Large intestine (tissue), 3 donors: Measurements from ENCODE around the gene TNS1. TPM values are rescaled to one million over a fixed set of nuclear protein-coding genes. Genes with fewer than 3 reads are reported as not detected.
A peak's percentile ranks its signal among the peaks of the same experiment; 100 is the strongest.

Source experiments
- DNase-seq, 2 donors: peaks; one replicate each; pipeline versions ENCODE4 v3.0.0 to v3.0.0-alpha.2; 2013
- H3K27ac ChIP-seq: one replicate; pipeline ENCODE4 v1.5.1; 2013; ENCODE audit warnings: low read length
- H3K27me3 ChIP-seq: 2 replicates; pipeline ENCODE4 v1.6.1; 2013; ENCODE audit warnings: low read length; ENCODE audit not compliant: control insufficient read depth, insufficient read depth
- H3K36me3 ChIP-seq: 2 replicates; pipeline ENCODE4 v1.6.1; 2013; ENCODE audit warnings: low read length; ENCODE audit not compliant: control insufficient read depth, insufficient read depth
- H3K4me1 ChIP-seq: one replicate; pipeline ENCODE4 v1.6.1; 2013; ENCODE audit warnings: low read length; ENCODE audit not compliant: control insufficient read depth, insufficient read depth
- H3K4me3 ChIP-seq: one replicate; pipeline ENCODE4 v1.5.1; 2013; ENCODE audit warnings: low read length
- H3K9me3 ChIP-seq: one replicate; pipeline ENCODE4 v1.6.1; 2013; ENCODE audit warnings: mild to moderate bottlenecking, low read depth, low read length, moderate library complexity; ENCODE audit not compliant: control insufficient read depth
- WGBS: methylation state at CpG from one replicate; pipeline ENCODE4 v1.1.5; 2013; ENCODE audit warnings: low lambda C conversion rate; ENCODE audit not compliant: insufficient coverage; 5-methylcytosine and 5-hydroxymethylcytosine counted together
- polyA plus RNA-seq: library from polyadenylated mRNA; unstranded; fragments of 120-200 nt; gene quantifications from one replicate; pipeline ENCODE4 v1.2.1, GENCODE V29; 2013

The TNS1 gene
- polyA plus RNA-seq, 1 donor, result 26.8 TPM

DNA sequence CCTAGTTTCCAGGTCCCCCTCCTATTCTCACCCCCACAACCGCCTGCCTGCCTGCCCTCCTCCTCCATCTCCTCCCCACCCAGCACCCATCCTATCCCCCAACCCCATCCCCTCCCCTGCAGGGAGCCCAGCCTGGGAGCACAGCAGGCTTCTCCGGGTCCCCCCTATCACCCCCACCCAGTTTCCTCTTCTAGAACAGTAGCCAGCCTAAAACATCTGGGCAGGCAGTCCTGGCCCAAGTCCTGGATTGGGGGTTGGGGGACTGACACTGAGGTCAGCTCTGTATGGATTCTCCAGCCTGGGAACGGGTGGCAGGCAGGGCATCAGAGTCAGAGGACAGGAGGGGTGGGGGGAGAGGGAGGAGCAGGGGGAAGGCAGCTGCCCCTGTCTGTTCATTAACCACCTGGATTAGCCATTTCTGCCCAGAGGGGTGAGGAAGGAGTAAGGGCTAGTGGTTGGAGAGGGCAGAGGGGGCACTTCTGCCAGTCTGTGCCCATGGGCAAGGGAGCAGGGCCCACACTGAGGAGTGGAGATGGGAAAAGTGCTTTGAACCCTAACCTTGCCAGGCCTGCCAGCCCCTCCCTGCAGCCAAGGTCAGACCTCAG, 60.0 kb downstream of the TNS1 start:
- DNase-seq, result no peak
- Histone ChIP-seq H3K4me1 (peaks cover 38% of the 10 kb centered on the region), H3K4me3 (peak overlapping the region; percentile 40), H3K27ac (peak overlapping the region; percentile 39), H3K27me3 (no peaks in the 10 kb centered on the region), H3K36me3 (no peaks in the 10 kb centered on the region), H3K9me3 (no peaks in the 10 kb centered on the region)
- no CpG with 5 or more reads among the region's 3 CpGs for WGBS

DNA sequence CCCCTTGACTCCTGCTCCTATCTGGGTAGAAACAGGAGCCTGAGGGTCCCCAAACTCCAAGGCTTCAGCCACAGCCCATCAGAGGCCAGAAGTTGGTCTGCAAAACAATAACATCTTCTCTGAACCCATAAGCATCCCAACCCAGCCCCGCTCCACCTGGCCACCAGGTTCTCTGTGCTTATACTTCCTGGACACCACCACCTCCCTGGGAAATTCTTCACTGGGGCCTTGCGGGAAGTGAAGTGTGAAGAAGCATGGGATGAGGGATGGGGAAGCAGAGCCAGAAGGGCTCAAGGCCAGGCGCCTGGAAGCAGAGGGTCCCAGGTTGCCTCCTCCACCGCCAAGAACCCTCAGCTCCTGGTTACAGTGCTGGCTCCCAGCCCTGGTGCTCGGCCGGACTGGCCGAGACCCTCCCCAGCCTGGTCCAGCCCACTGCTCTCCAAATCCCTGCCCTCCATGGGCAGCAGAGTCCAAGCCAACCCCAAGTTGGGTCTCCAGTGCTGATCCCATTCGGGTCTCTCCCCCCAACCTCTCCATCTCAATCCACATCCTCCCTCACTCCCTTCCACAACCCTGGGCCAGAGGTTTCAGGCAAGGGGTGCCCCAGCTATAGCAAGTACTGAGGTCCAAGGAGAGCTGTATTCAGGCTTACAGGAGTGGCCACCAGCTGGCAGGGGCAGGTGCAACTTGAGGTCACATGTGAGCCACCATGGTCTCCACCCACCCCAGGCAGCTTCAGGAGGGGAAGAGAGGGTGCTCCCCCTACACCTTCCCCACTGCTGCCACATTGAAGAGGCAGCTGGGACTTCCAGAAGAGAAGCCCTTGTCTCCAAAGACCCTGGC, 60.7 kb downstream of the TNS1 start:
- Histone ChIP-seq H3K27ac (no peak overlapping the region), H3K27me3 (no peaks in the 10 kb centered on the region), H3K4me1 (peaks cover 41% of the 10 kb centered on the region), H3K4me3 (peak overlapping the region; percentile 40), H3K9me3 (no peaks in the 10 kb centered on the region), H3K36me3 (no peaks in the 10 kb centered on the region)
- no peak for DNase-seq
- WGBS, result no CpG with 5 or more reads among the region's 8 CpGs

DNA sequence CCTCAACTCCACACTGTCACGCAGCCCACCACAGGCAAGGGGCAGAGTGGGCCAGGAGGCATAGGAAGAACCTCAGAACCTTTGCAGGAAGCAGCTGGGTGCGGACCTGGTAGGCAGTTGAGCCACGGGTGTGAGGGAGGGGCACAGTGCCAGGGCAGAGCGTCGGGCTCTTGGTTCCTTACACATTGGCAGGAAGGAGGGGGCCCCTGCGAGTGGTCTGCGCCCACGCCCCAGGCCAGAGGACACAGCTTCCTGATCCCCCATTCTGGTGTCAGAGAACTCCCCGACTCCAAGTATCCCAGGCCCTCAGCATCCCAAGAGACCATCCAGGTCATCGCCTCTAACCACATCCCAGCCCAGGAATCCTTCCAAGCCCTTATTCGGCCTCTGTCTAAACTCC, 61.5 kb downstream of the TNS1 start:
- no peaks in the 10 kb centered on the region for H3K27me3 ChIP-seq
- 65% methylated on average over 2 of the region's 11 CpGs for WGBS
- H3K4me3 ChIP-seq, result no peak overlapping the region
- no peak overlapping the region for H3K27ac ChIP-seq
- H3K36me3 ChIP-seq, result no peaks in the 10 kb centered on the region
- H3K9me3 ChIP-seq, result no peaks in the 10 kb centered on the region
- H3K4me1 ChIP-seq, result peaks cover 42% of the 10 kb centered on the region
- DNase-seq, result no peak

- Histone ChIP-seq H3K4me3 (no peak overlapping the region), H3K36me3 (no peaks in the 10 kb centered on the region), H3K9me3 (no peaks in the 10 kb centered on the region), H3K4me1 (peaks cover 42% of the 10 kb centered on the region), H3K27me3 (no peaks in the 10 kb centered on the region), H3K27ac (no peak overlapping the region)
- WGBS, result no CpG with 5 or more reads among the region's 13 CpGs
- DNase-seq, result no peak
Observed at GRCh38 chr2:217940261-217941220, 62.3 kb downstream of the TNS1 start.

GRCh38 chr2:217939629-217940245, 63.1 kb downstream of the TNS1 start:
- no peaks in the 10 kb centered on the region for H3K9me3 ChIP-seq
- H3K4me1 ChIP-seq, result peaks cover 45% of the 10 kb centered on the region
- no peak for DNase-seq
- H3K4me3 ChIP-seq, result no peak overlapping the region
- WGBS, result no CpG with 5 or more reads among the region's 7 CpGs
- no peak overlapping the region for H3K27ac ChIP-seq
- H3K27me3 ChIP-seq, result no peaks in the 10 kb centered on the region
- no peaks in the 10 kb centered on the region for H3K36me3 ChIP-seq

DNA sequence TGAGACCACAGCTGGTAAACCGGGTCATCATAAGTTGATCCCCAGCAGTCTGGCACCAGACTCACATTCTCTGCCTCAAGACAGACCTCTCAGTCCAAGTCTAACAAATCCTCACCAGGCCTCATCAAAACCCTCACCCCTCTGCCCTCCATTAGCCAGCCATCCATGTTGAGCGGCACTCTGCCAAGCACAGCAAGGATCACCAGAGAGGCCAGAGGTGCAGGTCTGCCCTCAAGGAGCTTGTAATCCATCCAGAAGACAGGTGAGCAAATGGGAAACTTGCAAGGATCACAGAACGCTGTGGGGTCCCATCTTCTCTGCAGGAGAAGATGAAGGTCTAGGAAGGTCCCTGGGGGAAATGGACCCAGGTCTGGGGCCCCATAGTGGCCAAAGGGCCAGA, 63.6 kb downstream of the TNS1 start:
- Histone ChIP-seq H3K4me3 (no peak overlapping the region), H3K9me3 (no peaks in the 10 kb centered on the region), H3K27me3 (no peaks in the 10 kb centered on the region), H3K36me3 (no peaks in the 10 kb centered on the region), H3K4me1 (peaks cover 49% of the 10 kb centered on the region), H3K27ac (no peak overlapping the region)
- no CpG with 5 or more reads among the region's 3 CpGs for WGBS
- DNase-seq, result no peak

DNA sequence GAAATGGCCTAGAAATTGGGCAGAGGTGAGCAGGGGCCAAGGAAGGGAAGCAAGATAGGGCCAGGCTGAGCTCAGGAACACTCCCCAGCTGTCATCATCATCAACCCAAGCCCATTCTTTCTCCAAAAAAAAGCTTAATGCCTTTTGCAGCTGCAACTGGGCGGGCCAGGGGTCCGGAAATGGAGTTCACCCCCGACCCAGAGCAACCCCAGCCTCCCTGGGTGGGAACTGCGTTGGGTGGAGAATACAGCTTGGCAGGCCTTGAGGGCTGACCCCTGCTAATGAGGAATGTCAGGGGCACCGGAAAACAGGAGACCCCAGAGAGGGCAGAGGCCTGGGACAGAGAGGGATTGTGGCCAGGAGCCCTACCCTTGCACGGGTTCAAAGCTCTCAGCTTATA, 64.8 kb downstream of the TNS1 start:
- H3K27me3 ChIP-seq, result no peaks in the 10 kb centered on the region
- no CpG with 5 or more reads among the region's 6 CpGs for WGBS
- no peaks in the 10 kb centered on the region for H3K9me3 ChIP-seq
- H3K4me3 ChIP-seq, result no peak overlapping the region
- H3K36me3 ChIP-seq, result no peaks in the 10 kb centered on the region
- peak overlapping the region; percentile 63 for H3K27ac ChIP-seq
- peaks cover 49% of the 10 kb centered on the region for H3K4me1 ChIP-seq
- DNase-seq, result no peak

- H3K36me3 ChIP-seq, result no peaks in the 10 kb centered on the region
- no peaks in the 10 kb centered on the region for H3K27me3 ChIP-seq
- H3K4me1 ChIP-seq, result peaks cover 44% of the 10 kb centered on the region
- peak overlapping the region; percentile 63 for H3K27ac ChIP-seq
- no CpG with 5 or more reads among the region's 8 CpGs for WGBS
- no peaks in the 10 kb centered on the region for H3K9me3 ChIP-seq
- DNase-seq, result no peak
- H3K4me3 ChIP-seq, result no peak overlapping the region
Observed at GRCh38 chr2:217937446-217937845, 65.3 kb downstream of the TNS1 start.

DNA sequence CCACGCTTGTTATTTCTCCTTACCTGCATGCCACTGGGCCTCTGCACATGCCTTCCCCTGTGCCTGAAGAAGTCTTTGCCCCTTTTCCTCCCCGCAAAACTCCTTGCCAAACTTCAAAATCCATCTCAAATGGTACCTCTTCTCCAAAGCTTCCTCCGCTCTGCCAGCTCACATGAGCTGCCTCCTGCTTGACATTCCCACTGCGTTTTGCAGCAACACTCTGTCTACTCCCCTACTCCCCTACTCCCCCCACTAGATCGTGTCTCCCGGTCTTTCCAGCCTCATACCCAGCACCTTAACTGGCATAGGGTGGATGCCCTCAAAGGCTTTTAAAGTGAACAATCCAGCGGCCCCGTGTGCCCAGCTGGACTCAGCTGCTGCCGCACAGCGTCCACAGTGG, 65.8 kb downstream of the TNS1 start:
- no peak for DNase-seq
- Histone ChIP-seq H3K36me3 (no peaks in the 10 kb centered on the region), H3K27ac (peak overlapping the region; percentile 63), H3K4me1 (peaks cover 39% of the 10 kb centered on the region), H3K4me3 (no peak overlapping the region), H3K27me3 (no peaks in the 10 kb centered on the region), H3K9me3 (no peaks in the 10 kb centered on the region)
- WGBS, result no CpG with 5 or more reads among the region's 10 CpGs
